Endothelial cell (in vitro differentiated cells): ENCODE measurements around the gene PCDHGC5. TPM values are rescaled to one million over a fixed set of nuclear protein-coding genes. Genes with fewer than 3 reads are reported as not detected.

Experiments
- DNase-seq: peaks from one replicate; pipeline ENCODE4 v3.0.0; 2021; ENCODE audit warnings: low spot score
- H3K27ac Mint-ChIP-seq: one replicate; pipeline ENCODE4 v1.8.0; 2021; ENCODE audit warnings: mixed read lengths, inconsistent platforms; ENCODE audit not compliant: unreplicated experiment
- H3K27me3 Mint-ChIP-seq: one replicate; pipeline ENCODE4 v1.8.0; 2021; ENCODE audit warnings: mild to moderate bottlenecking, moderate library complexity, mixed read lengths, inconsistent platforms; ENCODE audit not compliant: unreplicated experiment
- H3K36me3 Mint-ChIP-seq: one replicate; pipeline ENCODE4 v1.8.0; 2021; ENCODE audit warnings: mild to moderate bottlenecking, low read depth, mixed read lengths, inconsistent platforms; ENCODE audit not compliant: unreplicated experiment
- H3K4me1 Mint-ChIP-seq: one replicate; pipeline ENCODE4 v1.8.0; 2021; ENCODE audit warnings: mild to moderate bottlenecking, mixed read lengths, inconsistent platforms; ENCODE audit not compliant: unreplicated experiment
- H3K4me3 Mint-ChIP-seq: one replicate; pipeline ENCODE4 v1.8.0; 2021; ENCODE audit warnings: mild to moderate bottlenecking, mixed read lengths, inconsistent platforms; ENCODE audit not compliant: unreplicated experiment
- H3K9me3 Mint-ChIP-seq: one replicate; pipeline ENCODE4 v1.8.0; 2021; ENCODE audit warnings: mixed read lengths, inconsistent platforms; ENCODE audit not compliant: unreplicated experiment
- total RNA-seq: library from RNA; stranded (reverse); fragmentation: NEBNext Ultra II Directional; extraction: Animal tissue kit (Norgen Biotek cat#: 25700); gene quantifications from one replicate; pipeline ENCODE4 v1.2.1, GENCODE V29; 2021; ENCODE audit not compliant: unreplicated experiment
- TF ChIP-seq, protein P1 (sequence below): fragments of 200-600 bp; sonication (generic); IDR thresholded peaks from one replicate; pipeline ENCODE4 v1.5.0; 2021; ENCODE audit warnings: antibody characterized with exemption; ENCODE audit not compliant: unreplicated experiment

PCDHGC5 gene
- total RNA-seq, 1 donor from 2014 or later = 2.9 TPM

DNA sequence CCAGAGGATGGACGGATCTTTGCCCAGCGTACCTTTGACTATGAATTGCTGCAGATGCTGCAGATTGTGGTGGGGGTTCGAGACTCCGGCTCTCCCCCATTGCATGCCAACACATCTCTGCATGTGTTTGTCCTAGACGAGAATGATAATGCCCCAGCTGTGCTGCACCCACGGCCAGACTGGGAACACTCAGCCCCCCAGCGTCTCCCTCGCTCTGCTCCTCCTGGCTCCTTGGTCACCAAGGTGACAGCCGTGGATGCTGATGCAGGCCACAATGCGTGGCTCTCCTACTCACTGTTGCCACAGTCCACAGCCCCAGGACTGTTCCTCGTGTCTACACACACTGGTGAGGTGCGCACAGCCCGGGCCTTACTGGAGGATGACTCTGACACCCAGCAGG, 1.9 kb downstream of the PCDHGC5 start:
- H3K27me3 Mint-ChIP-seq = peaks cover 20% of the 10 kb centered on the region
- no peaks in the 10 kb centered on the region for H3K9me3 Mint-ChIP-seq
- H3K4me3 Mint-ChIP-seq = peak overlapping the region; percentile 78
- H3K36me3 Mint-ChIP-seq = peaks cover 56% of the 10 kb centered on the region
- no peak for DNase-seq
- TF ChIP-seq, protein P1, sequence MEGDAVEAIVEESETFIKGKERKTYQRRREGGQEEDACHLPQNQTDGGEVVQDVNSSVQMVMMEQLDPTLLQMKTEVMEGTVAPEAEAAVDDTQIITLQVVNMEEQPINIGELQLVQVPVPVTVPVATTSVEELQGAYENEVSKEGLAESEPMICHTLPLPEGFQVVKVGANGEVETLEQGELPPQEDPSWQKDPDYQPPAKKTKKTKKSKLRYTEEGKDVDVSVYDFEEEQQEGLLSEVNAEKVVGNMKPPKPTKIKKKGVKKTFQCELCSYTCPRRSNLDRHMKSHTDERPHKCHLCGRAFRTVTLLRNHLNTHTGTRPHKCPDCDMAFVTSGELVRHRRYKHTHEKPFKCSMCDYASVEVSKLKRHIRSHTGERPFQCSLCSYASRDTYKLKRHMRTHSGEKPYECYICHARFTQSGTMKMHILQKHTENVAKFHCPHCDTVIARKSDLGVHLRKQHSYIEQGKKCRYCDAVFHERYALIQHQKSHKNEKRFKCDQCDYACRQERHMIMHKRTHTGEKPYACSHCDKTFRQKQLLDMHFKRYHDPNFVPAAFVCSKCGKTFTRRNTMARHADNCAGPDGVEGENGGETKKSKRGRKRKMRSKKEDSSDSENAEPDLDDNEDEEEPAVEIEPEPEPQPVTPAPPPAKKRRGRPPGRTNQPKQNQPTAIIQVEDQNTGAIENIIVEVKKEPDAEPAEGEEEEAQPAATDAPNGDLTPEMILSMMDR = no peak
- H3K4me1 Mint-ChIP-seq = peaks cover 40% of the 10 kb centered on the region
- no peak overlapping the region for H3K27ac Mint-ChIP-seq

DNA sequence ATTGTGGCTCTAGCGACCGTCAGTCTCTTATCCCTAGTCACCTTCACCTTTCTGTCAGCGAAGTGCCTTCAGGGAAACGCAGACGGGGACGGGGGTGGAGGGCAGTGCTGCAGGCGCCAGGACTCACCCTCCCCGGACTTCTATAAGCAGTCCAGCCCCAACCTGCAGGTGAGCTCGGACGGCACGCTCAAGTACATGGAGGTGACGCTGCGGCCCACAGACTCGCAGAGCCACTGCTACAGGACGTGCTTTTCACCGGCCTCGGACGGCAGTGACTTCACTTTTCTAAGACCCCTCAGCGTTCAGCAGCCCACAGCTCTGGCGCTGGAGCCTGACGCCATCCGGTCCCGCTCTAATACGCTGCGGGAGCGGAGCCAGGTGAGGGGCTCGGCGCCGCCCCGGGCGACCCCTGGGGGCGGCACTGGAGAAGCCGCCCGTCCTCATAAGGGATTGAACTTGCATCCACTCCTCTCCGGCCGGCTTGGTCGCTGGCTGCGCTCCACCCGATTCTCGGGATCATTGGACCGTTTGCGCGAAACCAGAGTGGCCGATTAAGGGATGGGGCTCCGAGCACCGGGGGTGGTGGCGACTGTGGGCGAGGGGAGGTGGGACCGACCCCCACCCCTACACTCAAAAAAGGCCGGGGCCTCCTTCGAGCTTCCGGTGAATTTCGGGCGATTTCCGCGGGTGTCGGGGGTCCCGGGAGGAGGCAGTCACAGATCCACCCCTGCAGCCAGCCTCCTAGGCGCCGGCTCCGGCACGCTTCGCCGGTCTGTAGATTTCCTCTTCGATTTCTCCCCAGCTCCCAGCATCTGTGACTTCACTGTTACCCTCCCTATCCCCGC, 2.7 kb downstream of the PCDHGC5 start:
- Mint-ChIP-seq H3K27me3 (peaks cover 17% of the 10 kb centered on the region), H3K4me3 (peak overlapping the region; percentile 78), H3K36me3 (peaks cover 52% of the 10 kb centered on the region), H3K27ac (no peak overlapping the region), H3K9me3 (no peaks in the 10 kb centered on the region), H3K4me1 (peaks cover 42% of the 10 kb centered on the region)
- TF ChIP-seq, protein P1 = no peak
- DNase-seq = no peak

DNA sequence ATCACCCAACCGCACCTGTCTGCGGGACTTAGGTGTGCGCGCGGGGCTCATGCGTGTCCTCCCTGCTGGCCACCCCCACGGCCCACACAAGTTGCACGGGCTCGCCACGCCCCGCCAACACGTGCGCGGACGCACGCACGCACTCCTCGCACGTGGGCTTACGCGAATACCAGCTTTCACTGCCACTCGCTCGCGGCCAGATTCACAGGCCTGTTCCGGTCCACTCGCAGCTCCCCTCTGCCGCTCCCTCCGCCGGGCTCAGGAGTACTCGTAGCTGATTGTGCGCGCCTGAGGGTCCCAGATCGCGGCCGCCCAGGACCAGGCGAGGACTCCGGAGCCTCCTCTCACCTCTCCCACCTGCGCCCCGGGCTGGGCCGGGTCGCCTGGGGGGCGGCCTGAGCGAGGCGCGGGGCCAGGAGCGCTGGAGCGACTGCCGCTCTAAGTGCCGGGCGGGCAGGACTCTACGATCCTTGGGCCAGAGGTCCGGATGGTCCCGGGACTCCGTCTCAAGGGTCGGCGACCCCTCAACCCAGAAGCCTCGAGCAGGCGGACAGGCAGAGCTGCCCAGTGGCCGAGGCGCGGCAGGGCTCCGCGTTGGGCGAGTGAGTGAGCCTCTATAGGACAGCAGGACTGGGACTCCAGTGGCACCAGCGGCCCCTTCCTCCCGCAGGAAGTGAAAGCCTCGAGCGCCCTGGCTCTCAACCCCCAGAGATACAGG, 3.4 kb downstream of the PCDHGC5 start:
- H3K36me3 Mint-ChIP-seq = peaks cover 44% of the 10 kb centered on the region
- H3K4me1 Mint-ChIP-seq = peaks cover 41% of the 10 kb centered on the region
- no peak overlapping the region for H3K27ac Mint-ChIP-seq

DNA sequence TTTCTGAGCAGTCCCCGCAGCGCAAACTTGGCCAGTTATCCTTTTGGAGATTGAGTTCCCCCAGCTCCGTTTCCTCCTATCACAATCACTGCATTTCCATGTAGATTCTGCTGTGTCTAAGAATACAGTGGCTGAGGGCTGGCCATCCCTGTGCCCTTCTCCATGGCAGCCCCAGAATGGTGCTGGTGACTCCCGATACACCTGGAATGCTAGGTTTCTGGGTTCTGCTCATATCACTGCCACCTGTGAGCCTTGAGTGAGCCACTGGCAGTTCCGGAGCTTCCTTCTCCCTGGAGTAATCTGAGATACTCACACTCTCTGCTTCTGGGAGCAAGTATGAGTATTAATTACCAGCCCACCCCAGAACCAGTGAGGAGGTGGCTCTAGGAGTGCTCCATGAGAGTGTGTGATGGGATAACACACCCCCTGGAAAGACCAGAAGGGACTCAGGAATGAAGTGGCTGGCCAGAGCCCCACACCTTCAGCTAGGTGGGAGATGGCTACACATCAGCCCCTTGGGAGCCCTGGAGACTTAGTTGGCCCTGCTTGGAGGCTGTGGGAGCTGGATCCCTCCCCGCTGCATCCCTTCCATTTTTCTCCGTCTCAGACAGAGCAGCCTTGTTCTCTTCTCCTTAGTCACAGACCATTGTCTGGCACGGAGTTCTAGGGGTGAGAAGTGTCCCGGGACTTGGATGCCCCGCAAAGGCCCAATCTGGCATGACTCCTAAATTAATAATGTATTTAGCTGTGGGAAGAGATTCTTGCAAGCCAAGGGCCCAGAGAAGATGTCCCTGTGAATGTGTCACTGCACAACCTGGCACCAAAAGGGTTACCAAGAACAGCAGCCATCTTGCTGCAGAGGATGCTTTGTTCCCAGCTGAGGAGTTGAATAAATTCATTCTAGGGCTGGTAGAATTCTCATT, 4.9 kb downstream of the PCDHGC5 start:
- Mint-ChIP-seq H3K4me1 (peaks cover 39% of the 10 kb centered on the region), H3K27me3 (peaks cover 19% of the 10 kb centered on the region)

More for the DNA sequence above, 3.4 kb downstream of the PCDHGC5 start:
- Mint-ChIP-seq H3K4me3 (peak overlapping the region; percentile 67), H3K9me3 (no peaks in the 10 kb centered on the region), H3K27me3 (peaks cover 17% of the 10 kb centered on the region)
- TF ChIP-seq, protein P1 = no peak
- DNase-seq = no peak

More for the DNA sequence above, 4.9 kb downstream of the PCDHGC5 start:
- Mint-ChIP-seq H3K27ac (no peak overlapping the region), H3K4me3 (no peak overlapping the region), H3K9me3 (no peaks in the 10 kb centered on the region), H3K36me3 (peaks cover 38% of the 10 kb centered on the region)
- DNase-seq = no peak
- TF ChIP-seq, protein P1 = no peak
